ENCODE results near the gene MRPL14.

Gene MRPL14

GRCh38 chr6:44066394-44067172, 60.7 kb downstream of the MRPL14 start:
- DNase-seq (ENCODE audit: low read depth in 2 of 2), result no peak

GRCh38 chr6:44065443-44066140, 61.7 kb downstream of the MRPL14 start:
- no peak for DNase-seq (ENCODE audit: low read depth in 2 of 2)

- DNase-seq (ENCODE audit: low read depth in 2 of 2), result no peak
These were observed 62.3 kb downstream of the MRPL14 start for GRCh38 chr6:44064948-44065272.

DNA sequence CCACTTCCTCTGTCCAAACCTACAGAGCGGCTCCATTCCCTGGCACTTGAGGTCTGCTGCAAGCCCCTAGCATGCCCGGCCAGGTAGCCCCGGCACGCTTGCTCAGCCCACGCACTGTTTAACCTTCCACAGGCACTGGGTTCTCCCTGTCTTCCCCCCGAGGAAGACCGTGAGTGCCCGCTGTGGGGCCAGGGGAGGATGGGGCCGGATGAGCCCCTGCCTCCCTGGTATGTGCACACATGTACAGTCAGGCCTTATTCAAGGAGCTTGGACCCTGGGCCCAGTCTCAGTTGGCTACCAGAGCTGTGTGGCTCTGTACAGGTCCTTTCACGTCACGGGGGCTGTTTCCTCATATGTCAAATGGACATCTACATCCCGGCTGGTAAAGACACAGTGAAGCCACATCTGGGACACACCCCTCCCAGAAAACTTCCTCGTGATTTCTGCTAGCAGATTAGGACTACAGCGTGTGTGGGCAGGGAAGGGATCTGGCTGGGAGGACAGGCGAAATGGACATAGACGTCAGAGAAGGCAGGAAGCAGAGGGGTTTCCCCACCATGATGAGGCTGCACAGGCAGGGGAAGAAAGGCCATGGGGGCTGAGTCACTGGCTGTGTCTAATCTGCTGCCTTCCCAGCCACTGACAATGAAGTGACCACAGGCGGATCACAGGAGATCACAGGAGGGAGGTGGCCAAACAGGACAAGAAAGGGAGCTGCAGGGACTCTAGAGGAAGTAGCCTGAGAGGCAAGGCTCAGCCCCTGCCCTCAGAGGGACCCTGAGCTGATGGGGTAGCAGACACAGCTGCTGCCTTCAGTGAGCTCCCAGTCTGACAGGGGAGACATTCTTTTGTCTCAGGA, 62.9 kb downstream of the MRPL14 start:
- DNase-seq (ENCODE audit: low read depth in 2 of 2), result no peak

GRCh38 chr6:44063561-44064059, 63.6 kb downstream of the MRPL14 start:
- no peak for DNase-seq (ENCODE audit: low read depth in 2 of 2)

Measured in stimulated activated CD8-positive, alpha-beta memory T cell treated with anti-CD3 and anti-CD28 coated beads, Interleukin-7, amount 100 ng/mL, for 1 hour (primary cell).